Esophagus squamous epithelium (tissue), 5 donors: ENCODE results near the gene DIDO1. TPM values are rescaled to one million over a fixed set of nuclear protein-coding genes. Genes with fewer than 3 reads are reported as not detected.

ENCODE experiments used
- DNase-seq: peaks from one replicate; lab custom pipeline; 2025; lab: John Stamatoyannopoulos, UW
- H3K27ac ChIP-seq, 4 donors: fragments of 200-600 bp; sonication (generic); one replicate each; pipeline ENCODE4 v1.5.1; 2016 to 2019; ENCODE audit warnings: mild to moderate bottlenecking in 1 of 4
- H3K27me3 ChIP-seq, 4 donors: fragments of 200-600 bp; sonication (generic); 1 replicate in 3 of 4; 2 replicates in 1 of 4; pipeline versions ENCODE4 v1.5.1 to v1.6.0; 2017 to 2021; ENCODE audit warnings: antibody characterized with exemption in 1 of 4
- H3K36me3 ChIP-seq, 3 donors: fragments of 200-600 bp; sonication (generic); one replicate each; pipeline ENCODE4 v1.5.1; 2016 to 2019
- H3K4me1 ChIP-seq, 3 donors: fragments of 200-600 bp; sonication (generic); one replicate each; pipeline ENCODE4 v1.5.1; 2017 to 2019
- H3K4me3 ChIP-seq, 4 donors: fragments of 200-600 bp; sonication (generic); 1 replicate in 3 of 4; 2 replicates in 1 of 4; pipeline ENCODE4 v1.5.1; 2016 to 2019; ENCODE audit warnings: mild to moderate bottlenecking in 2 of 4, moderate library complexity in 1 of 4
- H3K9me3 ChIP-seq, 3 donors: fragments of 200-600 bp; sonication (generic); one replicate each; pipeline ENCODE4 v1.5.1; 2016 to 2019
- POLR2A ChIP-seq, 4 donors: fragments of 450-650 bp; IDR thresholded peaks; one replicate each; pipeline ENCODE4 v1.6.1; 2017; ENCODE audit warnings: antibody characterized with exemption in 4 of 4, mild to moderate bottlenecking in 4 of 4, moderate library complexity in 3 of 4
- WGBS, 2 donors: methylation state at CpG; one replicate each; pipeline ENCODE4 v1.1.5; 2018; 5-methylcytosine and 5-hydroxymethylcytosine counted together
- intact Hi-C: fragments of 100-400 bp; cut with DNase I; formaldehyde crosslinking; loops from one replicate; pipeline ENCODE4 v1.15.0; 2022
- total RNA-seq, 4 donors: library from RNA; depleted of rRNA; stranded (reverse); fragments of >200 nt; gene quantifications; one replicate each; pipeline ENCODE4 v1.1.0, GENCODE V29; 2016
- TF ChIP-seq, protein P1 (sequence below), 6 experiments: fragments of 450-650 bp in 4 of 6; fragments of 200-600 bp in 2 of 6; sonication (generic) in 2 of 6; IDR thresholded peaks; one replicate each; pipeline ENCODE4 v1.5.1; 2016 to 2019; ENCODE audit warnings: antibody characterized with exemption in 6 of 6, mild to moderate bottlenecking in 4 of 6, moderate library complexity in 4 of 6
- donor health status: DM: yes; HTN: yes; CAD: no.

DIDO1 gene
- total RNA-seq, 4 donors from 2014 or later = 27.6 to 57.8 (median 36.7) TPM

DNA sequence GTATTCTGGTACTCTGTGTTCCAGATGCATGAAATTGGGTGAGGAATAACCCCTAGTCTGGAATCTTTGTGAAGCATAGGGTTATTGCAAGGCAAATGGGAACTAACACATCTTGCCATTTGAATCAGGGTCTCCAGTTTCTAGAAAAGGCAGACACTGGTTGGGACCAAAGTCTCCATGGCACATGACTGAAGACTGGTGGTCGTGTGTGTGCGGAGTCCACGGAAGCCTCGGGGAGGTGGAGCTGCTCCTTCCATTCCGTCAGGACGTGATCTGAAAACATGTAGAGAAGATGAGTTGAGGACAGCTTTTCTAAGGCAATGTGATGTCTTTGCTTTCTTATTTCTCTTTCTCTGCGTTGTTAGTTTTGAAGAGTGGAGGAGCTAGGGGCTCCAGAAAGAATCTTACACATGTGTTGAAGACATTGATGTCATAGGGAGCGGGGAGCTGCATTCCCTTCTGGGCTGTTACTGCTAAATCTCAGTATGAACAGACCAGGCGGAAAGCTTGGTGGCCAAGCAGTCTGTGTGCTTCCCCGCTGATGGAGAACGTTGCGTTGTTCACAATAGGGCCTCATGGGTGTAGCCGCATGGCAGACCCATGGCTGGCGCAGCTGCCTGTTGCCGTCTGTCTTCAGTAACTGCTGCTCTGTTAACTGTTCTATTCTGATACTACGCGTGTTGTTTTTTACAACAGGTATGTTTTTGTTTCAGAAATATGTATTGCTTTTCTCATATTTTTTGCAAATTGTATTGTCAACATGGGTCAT lies 21.4 kb upstream of the DIDO1 start:
- intact Hi-C loops = no loop called here
- no peak for TF ChIP-seq POLR2A (IDR thresholded peaks at IDR 0.05)
- TF ChIP-seq, protein P1, sequence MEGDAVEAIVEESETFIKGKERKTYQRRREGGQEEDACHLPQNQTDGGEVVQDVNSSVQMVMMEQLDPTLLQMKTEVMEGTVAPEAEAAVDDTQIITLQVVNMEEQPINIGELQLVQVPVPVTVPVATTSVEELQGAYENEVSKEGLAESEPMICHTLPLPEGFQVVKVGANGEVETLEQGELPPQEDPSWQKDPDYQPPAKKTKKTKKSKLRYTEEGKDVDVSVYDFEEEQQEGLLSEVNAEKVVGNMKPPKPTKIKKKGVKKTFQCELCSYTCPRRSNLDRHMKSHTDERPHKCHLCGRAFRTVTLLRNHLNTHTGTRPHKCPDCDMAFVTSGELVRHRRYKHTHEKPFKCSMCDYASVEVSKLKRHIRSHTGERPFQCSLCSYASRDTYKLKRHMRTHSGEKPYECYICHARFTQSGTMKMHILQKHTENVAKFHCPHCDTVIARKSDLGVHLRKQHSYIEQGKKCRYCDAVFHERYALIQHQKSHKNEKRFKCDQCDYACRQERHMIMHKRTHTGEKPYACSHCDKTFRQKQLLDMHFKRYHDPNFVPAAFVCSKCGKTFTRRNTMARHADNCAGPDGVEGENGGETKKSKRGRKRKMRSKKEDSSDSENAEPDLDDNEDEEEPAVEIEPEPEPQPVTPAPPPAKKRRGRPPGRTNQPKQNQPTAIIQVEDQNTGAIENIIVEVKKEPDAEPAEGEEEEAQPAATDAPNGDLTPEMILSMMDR (IDR thresholded peaks at IDR 0.05) = no peak
- peaks cover 8 to 12% (median 10%) of the 10 kb centered on the region in 3 donors for H3K4me1 ChIP-seq
- WGBS, 2 donors = 91 to 94% methylated on average over 16 to 17 of the region's 17 CpGs
- H3K4me3 ChIP-seq = no peak overlapping the region
- no peak for DNase-seq
- H3K27me3 ChIP-seq = no peaks in the 10 kb centered on the region
- H3K9me3 ChIP-seq = no peaks in the 10 kb centered on the region
- peaks cover 12 to 86% (median 45%) of the 10 kb centered on the region in 3 donors for H3K36me3 ChIP-seq
- H3K27ac ChIP-seq = no peak overlapping the region

DNA sequence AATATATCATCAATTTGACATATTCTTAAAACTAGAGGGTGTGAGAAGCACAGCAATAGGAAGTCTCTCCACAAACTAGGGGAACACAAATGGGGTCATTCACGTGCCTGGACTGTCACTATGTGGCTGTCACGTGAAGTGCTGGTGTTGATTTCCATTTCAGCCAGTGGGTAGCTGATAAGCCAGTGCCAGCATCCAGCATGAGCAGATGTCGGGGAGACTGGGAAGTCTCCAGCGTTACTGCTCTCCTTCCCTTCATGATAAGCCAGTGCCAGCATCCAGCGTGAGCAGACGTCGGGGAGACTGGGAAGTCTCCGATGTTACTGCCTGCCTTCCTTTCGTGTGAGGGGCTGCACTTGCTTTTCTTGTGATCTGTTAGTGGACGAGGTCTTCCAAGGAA lies 20.6 kb upstream of the DIDO1 start:
- Histone ChIP-seq H3K4me1 (peaks cover under 1 to 9% (median 2%) of the 10 kb centered on the region in 3 donors), H3K36me3 (peaks cover 12 to 94% (median 45%) of the 10 kb centered on the region in 3 donors), H3K27me3 (no peaks in the 10 kb centered on the region), H3K4me3 (no peak overlapping the region), H3K27ac (no peak overlapping the region), H3K9me3 (no peaks in the 10 kb centered on the region)
- no peak for DNase-seq
- intact Hi-C loops = no loop called here
- TF ChIP-seq, protein P1 (IDR thresholded peaks at IDR 0.05) = no peak
- 86% methylated on average over 8 to 10 of the region's 10 CpGs for WGBS, 2 donors

DNA sequence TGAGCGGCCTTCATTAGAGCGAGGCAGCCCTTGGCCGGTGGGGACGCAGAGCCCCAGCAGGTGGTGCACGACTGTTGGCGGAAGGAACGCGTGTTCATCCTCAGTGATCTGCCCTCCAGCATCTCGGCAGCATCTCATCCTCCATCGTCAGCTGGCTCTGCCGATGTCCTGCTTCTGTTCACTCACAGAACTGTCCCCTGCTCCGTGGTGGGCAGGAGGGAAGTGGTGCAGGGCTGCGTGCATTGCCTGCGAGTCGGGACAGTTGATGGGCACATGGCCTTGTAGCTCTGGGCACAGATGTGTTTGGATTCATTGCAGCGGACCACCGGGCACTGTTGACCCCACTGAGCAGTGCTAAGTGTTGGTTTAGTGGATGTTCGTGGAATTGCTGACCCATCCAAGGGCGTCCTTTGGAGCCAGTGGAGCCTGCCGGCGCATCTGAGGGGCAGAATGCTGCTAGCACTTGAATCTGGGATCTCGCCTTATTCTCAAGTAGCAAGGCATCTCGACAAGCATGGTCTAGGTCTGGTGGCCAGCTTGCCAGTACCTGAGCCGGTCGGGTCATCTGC lies 19.6 kb upstream of the DIDO1 start:
- peaks cover 0 to 16% (median 1%) of the 10 kb centered on the region in 3 donors for H3K4me1 ChIP-seq
- no peak overlapping the region for H3K4me3 ChIP-seq
- H3K27ac ChIP-seq = no peak overlapping the region
- H3K27me3 ChIP-seq = no peaks in the 10 kb centered on the region
- H3K36me3 ChIP-seq = peaks cover 15 to 100% (median 45%) of the 10 kb centered on the region in 3 donors
- 89 to 93% methylated on average over 10 to 15 of the region's 25 CpGs for WGBS, 2 donors
- intact Hi-C loops = no loop called here
- no peaks in the 10 kb centered on the region for H3K9me3 ChIP-seq
- no peak for TF ChIP-seq POLR2A (IDR thresholded peaks at IDR 0.05)
- TF ChIP-seq, protein P1 (IDR thresholded peaks at IDR 0.05) = no peak
- DNase-seq = no peak

DNA sequence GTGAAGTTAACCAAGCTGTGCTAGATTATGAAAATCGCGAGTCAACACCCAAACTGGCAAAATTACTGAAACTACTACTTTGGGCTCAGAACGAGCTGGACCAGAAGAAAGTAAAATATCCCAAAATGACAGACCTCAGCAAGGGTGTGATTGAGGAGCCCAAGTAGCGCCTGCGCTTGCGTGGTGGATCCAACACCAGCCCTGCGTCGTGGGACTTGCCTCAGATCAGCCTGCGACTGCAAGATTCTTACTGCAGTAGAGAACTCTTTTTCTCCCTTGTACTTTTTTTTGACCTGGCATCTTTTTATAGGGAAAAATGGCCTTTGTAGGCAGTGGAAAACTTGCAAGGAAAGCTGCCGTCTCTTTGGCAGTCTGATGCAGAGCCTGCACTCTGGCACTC lies 18.4 kb upstream of the DIDO1 start:
- no peak for DNase-seq
- no peaks in the 10 kb centered on the region for H3K27me3 ChIP-seq
- H3K36me3 ChIP-seq = peaks cover 18 to 95% (median 40%) of the 10 kb centered on the region in 3 donors
- intact Hi-C loops = no loop called here
- peaks cover 4 to 27% (median 10%) of the 10 kb centered on the region in 3 donors for H3K4me1 ChIP-seq
- H3K4me3 ChIP-seq = no peak overlapping the region
- TF ChIP-seq, protein P1 (IDR thresholded peaks at IDR 0.05) = no peak
- TF ChIP-seq POLR2A (IDR thresholded peaks at IDR 0.05) = no peak
- 87 to 88% methylated on average over 10 of the region's 10 CpGs for WGBS, 2 donors
- no peak overlapping the region for H3K27ac ChIP-seq
- H3K9me3 ChIP-seq = no peaks in the 10 kb centered on the region

- no peak overlapping the region for H3K4me3 ChIP-seq
- H3K9me3 ChIP-seq = no peaks in the 10 kb centered on the region
- 92 to 94% methylated on average over 8 of the region's 8 CpGs for WGBS, 2 donors
- TF ChIP-seq, protein P1 (IDR thresholded peaks at IDR 0.05) = no peak
- TF ChIP-seq POLR2A (IDR thresholded peaks at IDR 0.05) = no peak
- peaks cover 18 to 89% (median 40%) of the 10 kb centered on the region in 3 donors for H3K36me3 ChIP-seq
- H3K27me3 ChIP-seq = no peaks in the 10 kb centered on the region
- H3K27ac ChIP-seq = no peak overlapping the region
- no peak for DNase-seq
- intact Hi-C loops = no loop called here
- H3K4me1 ChIP-seq = peaks cover 9 to 32% (median 16%) of the 10 kb centered on the region in 3 donors
Measured at GRCh38 chr20:62944184-62944583, 17.9 kb upstream of the DIDO1 start.
